Measurements from ENCODE around the gene TAF12. TPM values are rescaled to one million over a fixed set of nuclear protein-coding genes. Genes with fewer than 3 reads are reported as not detected.

TAF12 gene
- total and polyA plus RNA-seq, 10 of the 15 experiments (the other 5 are each of a cell fraction or from before 2014, with no cell fraction given) = 18.3 to 43.3 (median 28.6) TPM

DNA sequence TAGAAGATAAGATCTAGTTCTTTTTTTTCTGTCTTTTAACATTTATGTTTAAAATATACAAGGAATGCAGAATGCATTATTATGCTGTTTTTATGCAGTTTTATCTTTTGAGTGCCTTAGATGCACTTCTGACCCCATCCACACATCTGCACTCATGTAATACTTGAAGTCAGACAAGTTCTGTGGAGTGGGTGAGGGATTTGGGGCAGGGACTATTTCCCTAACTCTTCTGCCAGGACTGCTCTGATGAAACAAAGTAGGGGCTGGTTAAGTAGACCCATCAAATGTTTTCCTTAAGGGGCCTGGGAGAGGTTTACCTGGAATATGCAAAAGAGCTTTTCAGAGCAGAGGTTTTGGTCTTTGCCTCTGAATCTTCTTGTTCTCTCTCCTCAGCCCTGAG is 78.6 kb downstream of the TAF12 start:
- Histone ChIP-seq H3K27me3 (replicated peaks in 1 of 2; ENCODE audit: control insufficient read depth in 2 of 2, insufficient read depth in 2 of 2, low read length in 1 of 2) (no peaks in the 10 kb centered on the region), H3K4me1 (ENCODE audit: control insufficient read depth, insufficient read depth, low read length) (no peaks in the 10 kb centered on the region), H3K36me3 (ENCODE audit: control insufficient read depth in 2 of 2, insufficient read depth in 2 of 2, low read length in 1 of 2) (peaks cover 10 to 21% of the 10 kb centered on the region in 2 experiments), H3K9ac (ENCODE audit: control insufficient read depth, insufficient read depth, low read length) (no peak overlapping the region), H4K20me1 (ENCODE audit: control insufficient read depth, insufficient read depth) (no peaks in the 10 kb centered on the region), H3K4me2 (ENCODE audit: control insufficient read depth, insufficient read depth) (no peak overlapping the region), H3K4me3 (no peak overlapping the region), H2AFZ (ENCODE audit: control insufficient read depth, low read depth, low read length) (no peak overlapping the region), H3K27ac (ENCODE audit: control insufficient read depth, insufficient read depth) (no peak overlapping the region), H3K9me3 (replicated peaks; ENCODE audit: control insufficient read depth, insufficient read depth, low read length) (no peaks in the 10 kb centered on the region), H3K79me2 (ENCODE audit: control insufficient read depth, insufficient read depth, low read length) (no peaks in the 10 kb centered on the region)
- no TSS peak for BruUV-seq (replicated peaks)
- ChIA-PET CTCF (interaction anchor here (0.5 to 1.6 kb wide), 4 partner anchors 13 to 315 kb away, joined by 3 to 6 read pairs (median 4); no protein-coding TSS in a partner anchor), POLR2A (interaction anchor here (1.3 to 1.5 kb wide), 2 partner anchors 15 to 18 kb away, joined by 3 read pairs; no protein-coding TSS in a partner anchor), SMC1A (ENCODE audit: uncharacterized antibody, unreplicated experiment) (interaction anchor here (0.9 to 1.5 kb wide), 4 partner anchors 11 to 316 kb away, joined by 3 to 5 read pairs (median 3); partner anchors contain the start of gene TRNAU1AP), RAD21 (ENCODE audit: unreplicated experiment) (no interaction called here)
- ATAC-seq = no peak
- intact Hi-C loops (cut with micrococcal nuclease; ENCODE audit: unreplicated experiment) = no loop called here
- FAIRE-seq = no peak
- no peak for TF ChIP-seq NR2C1 (IDR thresholded peaks at IDR 0.05)
- no peak for TF ChIP-seq NFYB (IDR thresholded peaks at IDR 0.05; ENCODE audit: insufficient read depth, low read depth, low read length)
- TF ChIP-seq ATF7 (IDR thresholded peaks at IDR 0.05; ENCODE audit: low read depth) = no peak
- TF ChIP-seq NR2C2 (IDR thresholded peaks at IDR 0.05; ENCODE audit: borderline replicate concordance, control insufficient read depth, insufficient read length, low read depth) = no peak
- no peak for TF ChIP-seq CBX3 (IDR thresholded peaks at IDR 0.05; ENCODE audit: borderline replicate concordance, low read depth)
- no peak for TF ChIP-seq TARDBP (IDR thresholded peaks at IDR 0.05; ENCODE audit: borderline replicate concordance)
- no peak for TF ChIP-seq EP300 (IDR thresholded peaks at IDR 0.05; ENCODE audit: borderline replicate concordance in 1 of 2, control insufficient read depth in 1 of 2, low read depth in 2 of 2, low read length in 2 of 2)
- TF ChIP-seq BMI1 (IDR thresholded peaks at IDR 0.05; ENCODE audit: borderline replicate concordance) = no peak
- no peak for TF ChIP-seq NFYA (IDR thresholded peaks at IDR 0.05; ENCODE audit: borderline replicate concordance, low read depth, low read length)
- TF ChIP-seq, protein P1, sequence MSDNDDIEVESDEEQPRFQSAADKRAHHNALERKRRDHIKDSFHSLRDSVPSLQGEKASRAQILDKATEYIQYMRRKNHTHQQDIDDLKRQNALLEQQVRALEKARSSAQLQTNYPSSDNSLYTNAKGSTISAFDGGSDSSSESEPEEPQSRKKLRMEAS (IDR thresholded peaks at IDR 0.05; ENCODE audit: low read depth, low read length) = no peak
- TF ChIP-seq STAT1 (conservative IDR thresholded peaks at IDR 0.05) = no peak
- TF ChIP-seq BHLHE40 (IDR thresholded peaks at IDR 0.05; ENCODE audit: borderline replicate concordance in 1 of 2, low read depth in 2 of 2, low read length in 1 of 2) = no peak
- TF ChIP-seq CREB1 (IDR thresholded peaks at IDR 0.05; ENCODE audit: low read depth) = no peak
- no peak for TF ChIP-seq RCOR1 (conservative IDR thresholded peaks at IDR 0.05; ENCODE audit: low read depth, low read length)
- TF ChIP-seq REST (IDR thresholded peaks at IDR 0.05; ENCODE audit: low read depth, low read length) = no peak
- TF ChIP-seq POLR2A (IDR thresholded peaks at IDR 0.05; ENCODE audit: low read depth, low read length) = no peak
- no peak for TF ChIP-seq ZNF622 (IDR thresholded peaks at IDR 0.05)
- no peak for TF ChIP-seq HDAC6 (IDR thresholded peaks at IDR 0.05; ENCODE audit: unreplicated experiment)
- TF ChIP-seq NRF1 (conservative IDR thresholded peaks at IDR 0.05; ENCODE audit: low read depth, low read length) = no peak
- no peak for DNase-seq (ENCODE audit: low read depth, low spot score)
- in situ Hi-C loops (cut with MboI) = no loop called here

Measured in GM12878 (cell line).